Mesodermal cell (in vitro differentiated cells): ENCODE data around the gene PTPN4.
"Not testable (repeated sequence)": the region's sequence is repeated elsewhere in the genome, so short reads cannot be mapped to it uniquely, and the experiment has no call there.

Source experiments
- H3K27ac ChIP-seq: 2 replicates; pipeline ENCODE4 v1.7.0; 2013; ENCODE audit warnings: mild to moderate bottlenecking, low read depth, low read length, moderate library complexity; ENCODE audit not compliant: severe bottlenecking
- H3K36me3 ChIP-seq: 2 replicates; pipeline ENCODE4 v1.7.1; 2013; ENCODE audit warnings: mild to moderate bottlenecking, low read length, moderate library complexity; ENCODE audit not compliant: control insufficient read depth, insufficient read depth
- H3K4me1 ChIP-seq: one replicate; pipeline ENCODE4 v1.7.1; 2013; ENCODE audit warnings: mild to moderate bottlenecking, low read length; ENCODE audit not compliant: insufficient read depth, control insufficient read depth, poor library complexity, severe bottlenecking
- H3K4me3 ChIP-seq: 2 replicates; pipeline ENCODE4 v1.7.0; 2013; ENCODE audit warnings: low read length, control low read depth, mild to moderate bottlenecking; ENCODE audit not compliant: insufficient read depth, poor library complexity, severe bottlenecking; ENCODE audit errors: extremely low read depth
- H3K9me3 ChIP-seq: 2 replicates; pipeline ENCODE4 v1.7.1; 2013; ENCODE audit warnings: mild to moderate bottlenecking, low read length, moderate library complexity; ENCODE audit not compliant: control insufficient read depth
- WGBS, 2 experiments: methylation state at CpG; one replicate each; pipeline ENCODE4 v1.1.5; 2013; ENCODE audit warnings: missing lambda C conversion rate in 2 of 2; ENCODE audit not compliant: insufficient coverage in 2 of 2; 5-methylcytosine and 5-hydroxymethylcytosine counted together

Gene PTPN4

DNA sequence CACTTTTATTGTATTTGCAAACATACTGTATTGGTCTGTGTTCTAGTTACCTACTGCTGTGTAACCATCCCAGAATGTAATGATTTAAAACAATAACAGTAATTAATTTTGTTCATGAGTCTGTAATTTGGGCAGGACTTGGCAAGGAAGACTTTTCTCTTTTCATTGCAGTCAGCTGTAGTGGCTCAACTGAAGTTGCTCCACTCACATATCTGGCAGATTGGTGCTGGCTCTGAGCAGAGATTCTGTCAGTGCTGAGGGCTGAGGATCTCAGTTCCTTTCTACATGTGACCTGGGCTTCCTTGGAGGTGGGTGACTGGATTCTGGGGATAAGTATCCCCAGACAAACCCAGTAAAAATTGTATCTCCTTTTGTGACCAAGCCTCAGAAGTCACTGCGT lies 26.6 kb downstream of the PTPN4 start:
- H3K27ac ChIP-seq: no peak overlapping the region
- H3K36me3 ChIP-seq: no peaks in the 10 kb centered on the region
- peaks cover 3% of the 10 kb centered on the region for H3K9me3 ChIP-seq
- H3K4me1 ChIP-seq: no peaks in the 10 kb centered on the region
- no CpG with 5 or more reads among the region's 1 CpG for WGBS, 2 experiments
- no peak overlapping the region for H3K4me3 ChIP-seq

DNA sequence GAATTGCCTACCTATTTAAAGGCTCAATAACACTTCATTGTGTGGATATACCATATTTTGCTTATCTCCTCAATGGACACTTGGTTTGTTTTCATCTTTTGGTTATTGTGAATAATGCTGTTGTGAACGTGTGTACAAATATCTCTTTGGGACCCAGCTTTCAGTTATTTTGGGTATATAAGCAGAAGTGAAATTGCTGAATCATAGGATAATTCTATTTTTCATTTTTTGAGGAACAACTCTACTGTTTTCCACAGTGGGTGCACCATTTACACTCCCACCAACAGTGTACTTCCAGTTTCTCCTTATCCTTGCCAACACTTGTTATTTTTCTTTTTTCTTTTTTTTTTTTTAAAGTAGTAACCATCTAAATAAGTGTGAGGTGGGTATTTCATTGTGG lies 29.0 kb downstream of the PTPN4 start:
- Histone ChIP-seq H3K27ac (no peak overlapping the region), H3K9me3 (peaks cover 9% of the 10 kb centered on the region), H3K4me1 (no peaks in the 10 kb centered on the region), H3K36me3 (no peaks in the 10 kb centered on the region), H3K4me3 (no peak overlapping the region)
- no CpG with 5 or more reads among the region's 1 CpG for WGBS, 2 experiments

DNA sequence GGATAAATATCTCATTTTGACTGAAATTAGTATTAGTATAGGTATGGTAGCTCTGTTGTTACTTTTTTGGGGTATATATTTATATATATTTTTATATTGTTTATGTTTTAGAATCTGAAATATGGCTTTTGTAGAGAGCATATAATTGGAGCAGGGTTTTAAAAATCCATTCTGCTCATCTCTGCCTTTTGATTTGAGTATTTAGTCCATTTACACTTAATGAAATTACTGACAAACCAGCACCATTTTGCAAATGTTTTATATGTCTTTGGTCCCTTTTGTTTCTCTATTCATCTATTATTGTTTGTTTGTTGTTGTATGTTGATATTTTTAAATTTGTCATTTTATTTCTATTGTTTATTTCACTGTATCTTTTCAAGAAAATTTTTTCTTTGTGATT lies 30.7 kb downstream of the PTPN4 start:
- H3K4me3 ChIP-seq: no peak overlapping the region
- peaks cover 9% of the 10 kb centered on the region for H3K36me3 ChIP-seq
- H3K27ac ChIP-seq: no peak overlapping the region
- no peaks in the 10 kb centered on the region for H3K4me1 ChIP-seq
- peaks cover 19% of the 10 kb centered on the region for H3K9me3 ChIP-seq

DNA sequence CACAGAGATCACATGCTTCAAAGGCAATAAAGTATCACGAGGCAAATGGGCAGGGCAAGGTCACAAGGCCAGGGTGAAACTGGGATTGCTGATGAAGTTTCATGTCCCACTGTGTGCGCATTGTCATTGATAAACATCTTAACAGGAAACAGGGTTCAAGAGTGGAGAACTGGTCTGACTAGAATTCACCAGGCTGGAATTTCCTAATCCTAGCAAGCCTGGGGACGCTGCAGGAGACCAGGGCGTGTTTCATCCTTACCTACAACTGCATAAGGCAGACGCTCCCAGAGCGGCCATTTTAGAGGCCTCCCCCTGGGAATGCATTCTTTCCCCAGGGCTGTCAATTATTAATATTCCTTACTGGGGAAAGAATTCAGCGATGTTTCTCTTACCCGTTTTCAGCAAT lies 33.2 kb downstream of the PTPN4 start:
- 87 to 90% methylated on average over 8 of the region's 8 CpGs for WGBS, 2 experiments
- no peak overlapping the region for H3K4me3 ChIP-seq
- H3K36me3 ChIP-seq: peaks cover 9% of the 10 kb centered on the region
- no peaks in the 10 kb centered on the region for H3K4me1 ChIP-seq
- H3K27ac ChIP-seq: no peak overlapping the region
- peaks cover 19% of the 10 kb centered on the region for H3K9me3 ChIP-seq

DNA sequence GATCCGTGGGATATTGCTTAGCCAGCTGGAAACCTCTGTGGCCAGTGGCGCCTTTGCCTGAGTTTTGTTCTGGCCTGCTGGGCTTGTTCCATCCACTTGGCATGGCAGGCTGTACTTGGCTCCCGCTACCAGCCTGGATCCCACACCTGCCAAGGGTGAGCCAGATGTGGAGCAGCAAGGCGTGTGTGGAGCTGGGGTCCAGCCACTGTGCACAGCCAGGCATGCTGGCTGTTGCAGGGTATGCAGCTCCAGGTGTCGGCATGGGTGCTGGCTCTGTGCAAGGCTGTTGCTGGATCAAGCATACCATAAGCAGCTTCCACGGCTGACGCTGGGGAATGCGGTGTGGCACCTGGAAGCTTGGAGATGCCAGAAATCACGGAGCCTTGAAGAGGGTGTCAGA lies 34.5 kb downstream of the PTPN4 start:
- H3K27ac ChIP-seq: no peak overlapping the region

DNA sequence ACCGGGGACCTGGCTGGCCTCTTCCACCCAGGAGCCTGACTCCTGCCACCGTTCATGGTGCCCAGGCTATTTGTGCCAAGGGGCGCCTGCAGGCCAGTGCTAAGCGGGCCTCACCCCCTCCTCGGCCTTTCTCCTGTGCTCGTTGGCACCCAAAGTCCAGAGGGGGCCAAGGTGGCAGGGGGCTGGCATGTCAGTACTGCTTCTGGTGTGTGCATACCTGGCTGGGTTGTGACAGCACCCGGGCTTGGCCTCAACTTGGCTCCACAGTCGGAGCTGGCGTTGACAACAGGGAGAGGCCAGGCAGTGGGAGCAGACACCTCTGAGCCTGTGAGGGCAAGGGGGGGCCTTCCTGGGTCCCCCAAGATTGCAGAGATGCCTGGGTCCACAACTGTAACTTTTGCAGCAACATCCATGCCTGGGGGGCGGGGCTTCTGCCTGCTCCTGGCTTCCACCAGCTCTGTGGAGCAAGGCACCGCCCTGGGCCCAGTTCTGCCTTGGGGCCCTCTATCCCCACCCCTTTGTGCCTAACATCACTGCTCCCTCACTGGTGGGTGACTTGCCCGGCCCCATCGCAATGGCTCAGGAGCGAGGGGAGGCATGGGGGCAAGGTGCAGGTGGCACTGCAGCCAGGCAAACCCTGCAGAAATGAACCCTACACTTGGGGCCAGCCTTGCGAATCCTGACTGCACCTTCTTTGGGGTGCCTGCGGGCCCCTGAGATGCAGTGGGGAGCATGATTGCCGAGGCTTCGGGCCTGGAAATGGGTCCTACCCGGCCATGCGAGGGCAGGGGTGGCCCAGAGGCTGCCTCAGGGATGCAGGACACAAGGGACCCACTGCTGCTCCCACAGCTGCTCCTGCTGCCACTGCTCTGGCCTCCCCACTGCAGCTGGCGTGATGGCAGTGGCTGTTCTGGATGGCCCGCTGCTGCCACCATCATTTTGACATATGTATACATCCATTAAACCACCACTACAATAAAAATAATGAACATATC lies 35.9 kb downstream of the PTPN4 start:
- H3K9me3 ChIP-seq: peaks cover 19% of the 10 kb centered on the region
- WGBS, 2 experiments: 95 to 97% methylated on average over 19 of the region's 22 CpGs
- peaks cover 9% of the 10 kb centered on the region for H3K36me3 ChIP-seq
- H3K4me1 ChIP-seq: no peaks in the 10 kb centered on the region
- no peak overlapping the region for H3K27ac ChIP-seq
- no peak overlapping the region for H3K4me3 ChIP-seq

More for the DNA sequence above, 34.5 kb downstream of the PTPN4 start:
- WGBS, 2 experiments: 94 to 98% methylated on average over 8 to 9 of the region's 9 CpGs
- Histone ChIP-seq H3K4me3 (no peak overlapping the region), H3K9me3 (peaks cover 19% of the 10 kb centered on the region), H3K36me3 (peaks cover 9% of the 10 kb centered on the region), H3K4me1 (no peaks in the 10 kb centered on the region)

DNA sequence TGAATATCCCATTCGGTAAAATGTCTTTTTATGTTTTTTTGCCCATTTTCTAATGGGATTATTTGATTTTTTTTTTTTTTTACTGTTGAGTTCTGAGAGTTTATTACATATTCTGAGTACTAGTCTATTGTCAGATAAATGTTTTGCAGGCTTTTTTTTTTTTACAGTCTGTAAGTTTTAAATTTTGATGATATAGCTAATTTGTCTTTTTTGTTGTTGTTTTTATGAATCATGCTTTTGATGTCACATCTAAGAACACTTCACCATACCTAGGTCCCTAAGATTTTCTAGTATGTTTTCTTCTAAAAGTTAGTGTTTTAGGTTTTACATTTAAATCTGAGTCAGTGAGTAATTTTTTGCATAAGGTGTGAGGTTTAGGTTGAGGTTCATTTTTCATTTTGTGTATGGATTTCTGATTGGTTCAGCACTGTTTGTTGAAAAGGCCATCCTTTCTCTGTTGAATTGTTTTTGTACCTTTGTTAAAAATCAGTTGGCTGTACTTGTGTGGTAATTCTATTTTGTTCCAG lies 40.7 kb downstream of the PTPN4 start:
- H3K36me3 ChIP-seq: no peaks in the 10 kb centered on the region
- WGBS, 2 experiments: no CpG with 5 or more reads among the region's 1 CpG
- no peaks in the 10 kb centered on the region for H3K4me1 ChIP-seq
- no peak overlapping the region for H3K4me3 ChIP-seq
- H3K27ac ChIP-seq: no peak overlapping the region
- H3K9me3 ChIP-seq: no peaks in the 10 kb centered on the region

DNA sequence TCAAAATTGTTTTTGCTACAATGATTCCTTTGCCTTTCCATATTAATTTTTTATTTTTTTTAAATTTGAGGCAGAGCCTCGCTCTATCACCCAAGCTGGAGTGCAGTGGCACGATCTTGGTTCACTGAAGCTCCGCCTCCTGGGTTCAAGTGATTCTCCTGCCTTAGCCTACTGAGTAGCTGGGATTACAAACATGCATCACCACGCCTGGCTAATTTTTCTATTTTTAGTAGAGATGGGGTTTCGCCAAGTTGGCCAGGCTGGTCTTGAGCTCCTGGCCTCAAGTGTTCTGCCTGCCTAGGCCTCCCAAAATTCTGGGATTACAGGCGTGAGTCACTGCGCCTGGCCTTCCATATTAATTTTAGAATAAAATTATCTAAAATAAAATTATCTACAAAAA lies 41.3 kb downstream of the PTPN4 start:
- Histone ChIP-seq H3K4me1 (no peaks in the 10 kb centered on the region), H3K36me3 (no peaks in the 10 kb centered on the region), H3K27ac (no peak overlapping the region), H3K9me3 (no peaks in the 10 kb centered on the region), H3K4me3 (no peak overlapping the region)
- WGBS, 2 experiments: 89 to 97% methylated on average over 3 to 5 of the region's 7 CpGs

DNA sequence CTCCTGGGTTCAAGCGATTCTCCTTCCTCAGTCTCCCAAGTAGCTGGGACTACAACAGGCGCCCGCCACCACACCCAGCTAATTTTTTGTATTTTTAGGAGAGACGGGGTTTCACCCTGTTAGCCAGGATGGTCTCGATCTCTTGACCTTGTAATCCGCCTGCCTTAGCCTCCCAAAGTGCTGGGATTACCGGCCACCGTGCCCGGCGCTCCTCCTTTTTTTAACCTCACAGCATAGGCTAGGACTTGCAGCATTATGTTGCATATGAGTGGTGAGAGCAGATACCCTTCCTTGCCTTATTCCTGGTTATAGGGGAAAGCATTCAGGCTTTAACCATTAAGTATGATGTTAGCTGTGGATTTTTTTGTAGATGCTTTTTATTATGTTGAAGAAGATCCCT lies 42.3 kb downstream of the PTPN4 start:
- 60 to 100% methylated on average over 4 to 5 of the region's 10 CpGs for WGBS, 2 experiments
- H3K4me3 ChIP-seq, H3K9me3 ChIP-seq, H3K36me3 ChIP-seq, H3K4me1 ChIP-seq, H3K27ac ChIP-seq: not testable (repeated sequence)

DNA sequence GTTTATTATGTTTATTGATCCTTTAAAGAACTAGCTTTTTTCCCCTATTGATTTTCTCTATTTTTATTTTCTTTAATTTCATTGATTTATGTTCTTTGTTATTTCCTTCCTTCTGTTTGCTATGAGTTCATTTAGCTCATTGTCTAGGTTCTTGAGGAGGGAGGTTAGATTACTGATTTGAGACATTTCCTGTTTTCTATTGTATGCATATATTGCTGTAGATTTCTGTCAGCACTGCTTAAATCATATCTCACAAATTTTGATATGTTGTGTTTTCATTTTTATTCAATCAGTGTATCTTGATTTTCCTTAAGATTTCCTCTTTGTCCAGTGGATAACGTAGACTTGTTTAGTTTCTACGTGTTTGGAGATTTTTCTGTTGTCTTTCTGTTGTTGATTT lies 43.4 kb downstream of the PTPN4 start:
- Histone ChIP-seq H3K9me3 (no peaks in the 10 kb centered on the region), H3K27ac (no peak overlapping the region), H3K4me1 (no peaks in the 10 kb centered on the region), H3K36me3 (no peaks in the 10 kb centered on the region), H3K4me3 (no peak overlapping the region)
- no CpG with 5 or more reads among the region's 2 CpGs for WGBS, 2 experiments

DNA sequence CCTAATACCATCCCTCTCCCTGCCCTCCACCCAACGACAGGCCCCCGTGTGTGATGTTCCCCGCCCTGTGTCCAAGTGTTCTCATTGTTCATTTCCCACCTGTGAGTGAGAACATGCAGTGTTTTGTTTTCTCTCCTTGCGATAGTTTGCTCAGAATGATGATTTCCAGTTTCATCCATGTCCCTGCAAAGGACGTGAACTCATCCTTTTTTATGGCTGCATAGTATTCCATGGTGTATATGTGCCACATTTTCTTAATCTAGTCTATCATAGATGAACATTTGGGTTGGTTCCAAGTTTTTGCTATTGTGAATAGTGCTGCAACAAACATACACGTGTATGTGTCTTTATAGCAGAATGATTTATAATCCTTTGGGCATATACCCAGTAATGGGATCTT lies 44.7 kb downstream of the PTPN4 start:
- H3K4me3 ChIP-seq, H3K4me1 ChIP-seq: not testable (repeated sequence)
- 94 to 100% methylated on average over 3 of the region's 6 CpGs for WGBS, 2 experiments

More for the DNA sequence above, 44.7 kb downstream of the PTPN4 start:
- H3K36me3 ChIP-seq, H3K9me3 ChIP-seq, H3K27ac ChIP-seq: not testable (repeated sequence)
